Lower lobe of right lung (tissue), 2 donors: Measurements from ENCODE around the gene RGMA. TPM values are rescaled to one million over a fixed set of nuclear protein-coding genes. Genes with fewer than 3 reads are reported as not detected.

Source experiments
- ATAC-seq, 2 donors: fragments of 200-7000 bp; cut with Tn5 transposase; one replicate each; pipeline ENCODE4 v1.9.1; 2020 to 2022; ENCODE audit warnings: mild to moderate bottlenecking in 2 of 2, moderate library complexity in 2 of 2
- DNase-seq: peaks from one replicate; pipeline ENCODE4 v3.0.0-alpha.2; 2020
- H3K27ac ChIP-seq: fragments of 200-600 bp; one replicate; pipeline ENCODE4 v1.8.0; 2022
- H3K27me3 ChIP-seq: fragments of 200-600 bp; one replicate; pipeline ENCODE4 v1.8.0; 2022; ENCODE audit warnings: low read depth
- H3K36me3 ChIP-seq: fragments of 200-600 bp; one replicate; pipeline ENCODE4 v1.8.0; 2022; ENCODE audit warnings: mild to moderate bottlenecking
- H3K4me1 ChIP-seq: fragments of 200-600 bp; one replicate; pipeline ENCODE4 v1.8.0; 2022
- H3K4me3 ChIP-seq: fragments of 200-600 bp; one replicate; pipeline ENCODE4 v1.8.0; 2022; ENCODE audit warnings: mild to moderate bottlenecking
- H3K9me3 ChIP-seq: fragments of 200-600 bp; one replicate; pipeline ENCODE4 v1.8.0; 2022
- CTCF ChIP-seq: fragments of 200-600 bp; IDR thresholded peaks from one replicate; pipeline ENCODE4 v1.8.0; 2022; ENCODE audit warnings: antibody characterized with exemption, mild to moderate bottlenecking
- intact Hi-C: fragments of 100-400 bp; cut with DNase I; formaldehyde crosslinking; loops from one replicate; pipeline ENCODE4 v1.11.0; 2022
- total RNA-seq: library from RNA; stranded (reverse); fragmentation: NEBNext Ultra II Directional; extraction: Animal tissue kit (Norgen Biotek cat#: 25700); gene quantifications from one replicate; pipeline ENCODE4 v1.2.1, GENCODE V29; 2021
- donor health status: DM: no; HTN: yes; CAD: no; lungs with severe emphysema.

The RGMA gene
- total RNA-seq, 1 donor from 2014 or later: 9.7 TPM

GRCh38 chr15:93027413-93027812, 61.6 kb downstream of the RGMA start:
- DNase-seq: no peak
- intact Hi-C loops: no loop called here

GRCh38 chr15:93026380-93026817, 62.6 kb downstream of the RGMA start:
- TF ChIP-seq CTCF: no peak
- Histone ChIP-seq H3K27me3 (no peaks in the 10 kb centered on the region), H3K4me3 (no peak overlapping the region), H3K27ac (peak overlapping the region; percentile 27), H3K4me1 (peaks cover 60% of the 10 kb centered on the region), H3K9me3 (no peaks in the 10 kb centered on the region), H3K36me3 (peaks cover 61% of the 10 kb centered on the region)
- DNase-seq (no peak), ATAC-seq (no peak)
- intact Hi-C loops: no loop called here

More at GRCh38 chr15:93027413-93027812, 61.6 kb downstream of the RGMA start:
- peaks cover 51% of the 10 kb centered on the region for H3K36me3 ChIP-seq
- no peaks in the 10 kb centered on the region for H3K9me3 ChIP-seq
- H3K27ac ChIP-seq: peak overlapping the region; percentile 80
- no peak for ATAC-seq
- peaks cover 60% of the 10 kb centered on the region for H3K4me1 ChIP-seq
- TF ChIP-seq CTCF: no peak
- no peaks in the 10 kb centered on the region for H3K27me3 ChIP-seq
- no peak overlapping the region for H3K4me3 ChIP-seq

- Histone ChIP-seq H3K4me1 (peaks cover 56% of the 10 kb centered on the region), H3K36me3 (peaks cover 69% of the 10 kb centered on the region), H3K27ac (no peak overlapping the region), H3K4me3 (no peak overlapping the region), H3K9me3 (no peaks in the 10 kb centered on the region), H3K27me3 (no peaks in the 10 kb centered on the region)
- ATAC-seq (no peak), DNase-seq (no peak)
- no peak for TF ChIP-seq CTCF
- intact Hi-C loops: no loop called here
Measured at GRCh38 chr15:93025625-93025982, 63.4 kb downstream of the RGMA start.

GRCh38 chr15:93024716-93025624, 64.0 kb downstream of the RGMA start:
- Histone ChIP-seq H3K27me3 (no peaks in the 10 kb centered on the region), H3K4me3 (no peak overlapping the region), H3K36me3 (peaks cover 76% of the 10 kb centered on the region), H3K9me3 (no peaks in the 10 kb centered on the region), H3K4me1 (peaks cover 50% of the 10 kb centered on the region), H3K27ac (no peak overlapping the region)
- DNase-seq (no peak), ATAC-seq (no peak)
- intact Hi-C loops: no loop called here
- no peak for TF ChIP-seq CTCF

- no peak overlapping the region for H3K4me3 ChIP-seq
- H3K36me3 ChIP-seq: peaks cover 83% of the 10 kb centered on the region
- no peak for ATAC-seq
- no peak for DNase-seq
- TF ChIP-seq CTCF: no peak
- H3K27ac ChIP-seq: no peak overlapping the region
- H3K4me1 ChIP-seq: peaks cover 43% of the 10 kb centered on the region
- no peaks in the 10 kb centered on the region for H3K9me3 ChIP-seq
- no peaks in the 10 kb centered on the region for H3K27me3 ChIP-seq
- intact Hi-C loops: no loop called here
Measured at GRCh38 chr15:93024293-93024692, 64.7 kb downstream of the RGMA start.
